GM23338 (cell line): ENCODE results near the gene CHI3L1. TPM values are rescaled to one million over a fixed set of nuclear protein-coding genes. Genes with fewer than 3 reads are reported as not detected.

Experiments used
- ATAC-seq: fragments of 200-7000 bp; cut with Tn5 transposase; 3 replicates; pipeline ENCODE4 v1.9.1; 2020
- DNase-seq: peaks from one replicate; pipeline ENCODE4 v3.0.0-alpha.2; 2015; ENCODE audit warnings: low spot score
- H2AFZ ChIP-seq: fragments of 200-600 bp; sonication (generic); 2 replicates; pipeline ENCODE4 v1.8.0; 2016; ENCODE audit warnings: antibody characterized with exemption, mild to moderate bottlenecking, moderate library complexity
- H3F3A ChIP-seq: fragments of 200-600 bp; sonication (generic); replicated peaks from 2 replicates; pipeline ENCODE4 v1.8.0; 2017; ENCODE audit warnings: antibody characterized with exemption, mixed run types, low read depth
- H3K27ac ChIP-seq: fragments of 200-600 bp; sonication (generic); 2 replicates; pipeline ENCODE4 v1.6.1; 2016; ENCODE audit warnings: low read depth
- H3K27me3 ChIP-seq: fragments of 200-600 bp; sonication (generic); 2 replicates; pipeline ENCODE4 v1.8.0; 2016; ENCODE audit warnings: mild to moderate bottlenecking, mixed run types, moderate library complexity; ENCODE audit not compliant: insufficient read depth
- H3K36me3 ChIP-seq: fragments of 200-600 bp; sonication (generic); 2 replicates; pipeline ENCODE4 v1.8.0; 2016; ENCODE audit warnings: mild to moderate bottlenecking; ENCODE audit not compliant: insufficient read depth
- H3K4me1 ChIP-seq: fragments of 200-600 bp; sonication (generic); 2 replicates; pipeline ENCODE4 v1.8.0; 2016; ENCODE audit warnings: mild to moderate bottlenecking, moderate library complexity; ENCODE audit not compliant: insufficient read depth
- H3K4me2 ChIP-seq: fragments of 200-600 bp; sonication (generic); 2 replicates; pipeline ENCODE4 v1.7.1; 2017; ENCODE audit warnings: mixed run types
- H3K4me3 ChIP-seq: fragments of 200-600 bp; sonication (generic); 2 replicates; pipeline ENCODE4 v1.6.1; 2016; ENCODE audit warnings: mixed run types
- H3K79me2 ChIP-seq: fragments of 200-600 bp; sonication (generic); replicated peaks from 2 replicates; pipeline ENCODE4 v1.8.0; 2017; ENCODE audit warnings: mild to moderate bottlenecking; ENCODE audit not compliant: insufficient read depth
- H3K9me2 ChIP-seq: fragments of 200-600 bp; sonication (generic); 2 replicates; pipeline ENCODE4 v1.8.0; 2017; ENCODE audit not compliant: insufficient read depth
- H4K20me1 ChIP-seq: fragments of 200-600 bp; sonication (generic); replicated peaks from 2 replicates; pipeline ENCODE4 v1.8.0; 2017; ENCODE audit warnings: mild to moderate bottlenecking; ENCODE audit not compliant: insufficient read depth
- H3K27ac Mint-ChIP-seq: 2 replicates; pipeline ENCODE4 v1.8.0; 2020; ENCODE audit warnings: inconsistent platforms, mild to moderate bottlenecking, moderate library complexity, mixed read lengths
- H3K27me3 Mint-ChIP-seq: 3 replicates; pipeline ENCODE4 v1.8.0; 2022; ENCODE audit warnings: low read depth, mild to moderate bottlenecking, moderate library complexity, mixed read lengths, inconsistent platforms; ENCODE audit not compliant: insufficient read depth, poor library complexity
- H3K36me3 Mint-ChIP-seq: 3 replicates; pipeline ENCODE4 v1.8.0; 2021; ENCODE audit warnings: low read depth, mild to moderate bottlenecking, inconsistent platforms, moderate library complexity, mixed read lengths
- H3K4me1 Mint-ChIP-seq: 3 replicates; pipeline ENCODE4 v1.8.0; 2020; ENCODE audit warnings: mild to moderate bottlenecking, inconsistent platforms, mixed read lengths
- H3K4me3 Mint-ChIP-seq: 3 replicates; pipeline ENCODE4 v1.8.0; 2021; ENCODE audit warnings: moderate library complexity, mild to moderate bottlenecking, inconsistent platforms, mixed read lengths
- H3K9me3 Mint-ChIP-seq: 3 replicates; pipeline ENCODE4 v1.8.0; 2020; ENCODE audit warnings: moderate library complexity, mild to moderate bottlenecking, inconsistent platforms, mixed read lengths
- EZH2 ChIP-seq: fragments of 200-600 bp; sonication (generic); IDR thresholded peaks from one replicate; pipeline ENCODE4 v1.8.0; 2017; ENCODE audit warnings: antibody characterized with exemption, mild to moderate bottlenecking, low read depth; ENCODE audit not compliant: unreplicated experiment
- EZH2phosphoT487 ChIP-seq: fragments of 200-600 bp; sonication (generic); IDR thresholded peaks from one replicate; pipeline ENCODE4 v1.8.1; 2018; ENCODE audit warnings: antibody characterized with exemption; ENCODE audit not compliant: unreplicated experiment
- POLR2AphosphoS5 ChIP-seq: IDR thresholded peaks from 2 replicates; pipeline ENCODE4 v1.6.1; 2016; ENCODE audit warnings: antibody characterized with exemption, low read depth
- ZNF114 ChIP-seq: fragments of 250-450 bp; sonication (Bioruptor Pico); IDR thresholded peaks from 2 replicates; pipeline ENCODE4 v1.5.0; 2020; ENCODE audit warnings: mild to moderate bottlenecking, moderate library complexity
- ZNF331 ChIP-seq: fragments of 250-450 bp; sonication (Bioruptor Pico); IDR thresholded peaks from 2 replicates; pipeline ENCODE4 v1.5.0; 2020; ENCODE audit warnings: low read depth, mild to moderate bottlenecking, moderate library complexity
- polyA plus RNA-seq: library from polyadenylated mRNA; unstranded; fragments of >200 nt; fragmentation: Nextera tagmentation; extraction: Ambion mirVana; gene quantifications from 2 replicates; pipeline ENCODE4 v1.2.1, GENCODE V29; 2016
- total RNA-seq: library from RNA; depleted of rRNA; stranded (reverse); fragments of >200 nt; shearing (Covaris generic); gene quantifications from 2 replicates; pipeline ENCODE4 v1.2.3, GENCODE V29; 2014
- TF ChIP-seq, protein P1 (sequence below): IDR thresholded peaks from one replicate; pipeline ENCODE4 v1.6.1; 2018; ENCODE audit warnings: antibody characterized with exemption; ENCODE audit not compliant: unreplicated experiment
- TF ChIP-seq, protein P2 (sequence below): fragments of 250-450 bp; sonication (Bioruptor Pico); IDR thresholded peaks from 2 replicates; pipeline ENCODE4 v1.5.0; 2020; ENCODE audit warnings: mild to moderate bottlenecking, moderate library complexity

Gene CHI3L1
- total and polyA plus RNA-seq, 2 experiments from 2014 or later = 0.76 TPM; not detected in 1

DNA sequence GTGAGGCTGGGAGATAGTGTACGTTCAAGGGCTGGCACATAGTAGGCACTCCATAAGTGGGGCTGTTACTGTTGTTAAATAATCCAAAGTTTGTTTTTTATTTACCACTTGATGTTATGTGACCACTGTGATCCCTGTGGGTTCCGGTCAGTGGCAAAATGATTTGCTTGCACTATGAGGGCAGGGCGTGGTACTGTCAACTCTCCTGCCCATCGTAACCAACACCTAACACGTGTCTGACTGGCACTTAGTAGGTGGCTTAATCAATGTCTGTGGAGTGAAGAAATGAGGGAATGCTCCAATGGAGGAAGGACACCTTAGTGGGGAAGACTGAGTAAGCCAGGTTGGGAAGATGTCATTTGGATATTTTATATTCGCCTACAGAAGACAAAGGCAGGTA is 44.4 kb downstream of the CHI3L1 start:
- H3K27me3 ChIP-seq = no peaks in the 10 kb centered on the region
- ATAC-seq = no peak
- no peak for DNase-seq
- no peak overlapping the region for H3K4me3 ChIP-seq
- TF ChIP-seq, protein P1, sequence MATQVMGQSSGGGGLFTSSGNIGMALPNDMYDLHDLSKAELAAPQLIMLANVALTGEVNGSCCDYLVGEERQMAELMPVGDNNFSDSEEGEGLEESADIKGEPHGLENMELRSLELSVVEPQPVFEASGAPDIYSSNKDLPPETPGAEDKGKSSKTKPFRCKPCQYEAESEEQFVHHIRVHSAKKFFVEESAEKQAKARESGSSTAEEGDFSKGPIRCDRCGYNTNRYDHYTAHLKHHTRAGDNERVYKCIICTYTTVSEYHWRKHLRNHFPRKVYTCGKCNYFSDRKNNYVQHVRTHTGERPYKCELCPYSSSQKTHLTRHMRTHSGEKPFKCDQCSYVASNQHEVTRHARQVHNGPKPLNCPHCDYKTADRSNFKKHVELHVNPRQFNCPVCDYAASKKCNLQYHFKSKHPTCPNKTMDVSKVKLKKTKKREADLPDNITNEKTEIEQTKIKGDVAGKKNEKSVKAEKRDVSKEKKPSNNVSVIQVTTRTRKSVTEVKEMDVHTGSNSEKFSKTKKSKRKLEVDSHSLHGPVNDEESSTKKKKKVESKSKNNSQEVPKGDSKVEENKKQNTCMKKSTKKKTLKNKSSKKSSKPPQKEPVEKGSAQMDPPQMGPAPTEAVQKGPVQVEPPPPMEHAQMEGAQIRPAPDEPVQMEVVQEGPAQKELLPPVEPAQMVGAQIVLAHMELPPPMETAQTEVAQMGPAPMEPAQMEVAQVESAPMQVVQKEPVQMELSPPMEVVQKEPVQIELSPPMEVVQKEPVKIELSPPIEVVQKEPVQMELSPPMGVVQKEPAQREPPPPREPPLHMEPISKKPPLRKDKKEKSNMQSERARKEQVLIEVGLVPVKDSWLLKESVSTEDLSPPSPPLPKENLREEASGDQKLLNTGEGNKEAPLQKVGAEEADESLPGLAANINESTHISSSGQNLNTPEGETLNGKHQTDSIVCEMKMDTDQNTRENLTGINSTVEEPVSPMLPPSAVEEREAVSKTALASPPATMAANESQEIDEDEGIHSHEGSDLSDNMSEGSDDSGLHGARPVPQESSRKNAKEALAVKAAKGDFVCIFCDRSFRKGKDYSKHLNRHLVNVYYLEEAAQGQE = no peak
- no peak for TF ChIP-seq EZH2
- TF ChIP-seq EZH2phosphoT487 = no peak
- no peak for TF ChIP-seq ZNF331 (CRISPR knock-in tag)
- TF ChIP-seq ZNF114 (CRISPR knock-in tag) = no peak
- TF ChIP-seq POLR2AphosphoS5 = no peak
- TF ChIP-seq, protein P2, sequence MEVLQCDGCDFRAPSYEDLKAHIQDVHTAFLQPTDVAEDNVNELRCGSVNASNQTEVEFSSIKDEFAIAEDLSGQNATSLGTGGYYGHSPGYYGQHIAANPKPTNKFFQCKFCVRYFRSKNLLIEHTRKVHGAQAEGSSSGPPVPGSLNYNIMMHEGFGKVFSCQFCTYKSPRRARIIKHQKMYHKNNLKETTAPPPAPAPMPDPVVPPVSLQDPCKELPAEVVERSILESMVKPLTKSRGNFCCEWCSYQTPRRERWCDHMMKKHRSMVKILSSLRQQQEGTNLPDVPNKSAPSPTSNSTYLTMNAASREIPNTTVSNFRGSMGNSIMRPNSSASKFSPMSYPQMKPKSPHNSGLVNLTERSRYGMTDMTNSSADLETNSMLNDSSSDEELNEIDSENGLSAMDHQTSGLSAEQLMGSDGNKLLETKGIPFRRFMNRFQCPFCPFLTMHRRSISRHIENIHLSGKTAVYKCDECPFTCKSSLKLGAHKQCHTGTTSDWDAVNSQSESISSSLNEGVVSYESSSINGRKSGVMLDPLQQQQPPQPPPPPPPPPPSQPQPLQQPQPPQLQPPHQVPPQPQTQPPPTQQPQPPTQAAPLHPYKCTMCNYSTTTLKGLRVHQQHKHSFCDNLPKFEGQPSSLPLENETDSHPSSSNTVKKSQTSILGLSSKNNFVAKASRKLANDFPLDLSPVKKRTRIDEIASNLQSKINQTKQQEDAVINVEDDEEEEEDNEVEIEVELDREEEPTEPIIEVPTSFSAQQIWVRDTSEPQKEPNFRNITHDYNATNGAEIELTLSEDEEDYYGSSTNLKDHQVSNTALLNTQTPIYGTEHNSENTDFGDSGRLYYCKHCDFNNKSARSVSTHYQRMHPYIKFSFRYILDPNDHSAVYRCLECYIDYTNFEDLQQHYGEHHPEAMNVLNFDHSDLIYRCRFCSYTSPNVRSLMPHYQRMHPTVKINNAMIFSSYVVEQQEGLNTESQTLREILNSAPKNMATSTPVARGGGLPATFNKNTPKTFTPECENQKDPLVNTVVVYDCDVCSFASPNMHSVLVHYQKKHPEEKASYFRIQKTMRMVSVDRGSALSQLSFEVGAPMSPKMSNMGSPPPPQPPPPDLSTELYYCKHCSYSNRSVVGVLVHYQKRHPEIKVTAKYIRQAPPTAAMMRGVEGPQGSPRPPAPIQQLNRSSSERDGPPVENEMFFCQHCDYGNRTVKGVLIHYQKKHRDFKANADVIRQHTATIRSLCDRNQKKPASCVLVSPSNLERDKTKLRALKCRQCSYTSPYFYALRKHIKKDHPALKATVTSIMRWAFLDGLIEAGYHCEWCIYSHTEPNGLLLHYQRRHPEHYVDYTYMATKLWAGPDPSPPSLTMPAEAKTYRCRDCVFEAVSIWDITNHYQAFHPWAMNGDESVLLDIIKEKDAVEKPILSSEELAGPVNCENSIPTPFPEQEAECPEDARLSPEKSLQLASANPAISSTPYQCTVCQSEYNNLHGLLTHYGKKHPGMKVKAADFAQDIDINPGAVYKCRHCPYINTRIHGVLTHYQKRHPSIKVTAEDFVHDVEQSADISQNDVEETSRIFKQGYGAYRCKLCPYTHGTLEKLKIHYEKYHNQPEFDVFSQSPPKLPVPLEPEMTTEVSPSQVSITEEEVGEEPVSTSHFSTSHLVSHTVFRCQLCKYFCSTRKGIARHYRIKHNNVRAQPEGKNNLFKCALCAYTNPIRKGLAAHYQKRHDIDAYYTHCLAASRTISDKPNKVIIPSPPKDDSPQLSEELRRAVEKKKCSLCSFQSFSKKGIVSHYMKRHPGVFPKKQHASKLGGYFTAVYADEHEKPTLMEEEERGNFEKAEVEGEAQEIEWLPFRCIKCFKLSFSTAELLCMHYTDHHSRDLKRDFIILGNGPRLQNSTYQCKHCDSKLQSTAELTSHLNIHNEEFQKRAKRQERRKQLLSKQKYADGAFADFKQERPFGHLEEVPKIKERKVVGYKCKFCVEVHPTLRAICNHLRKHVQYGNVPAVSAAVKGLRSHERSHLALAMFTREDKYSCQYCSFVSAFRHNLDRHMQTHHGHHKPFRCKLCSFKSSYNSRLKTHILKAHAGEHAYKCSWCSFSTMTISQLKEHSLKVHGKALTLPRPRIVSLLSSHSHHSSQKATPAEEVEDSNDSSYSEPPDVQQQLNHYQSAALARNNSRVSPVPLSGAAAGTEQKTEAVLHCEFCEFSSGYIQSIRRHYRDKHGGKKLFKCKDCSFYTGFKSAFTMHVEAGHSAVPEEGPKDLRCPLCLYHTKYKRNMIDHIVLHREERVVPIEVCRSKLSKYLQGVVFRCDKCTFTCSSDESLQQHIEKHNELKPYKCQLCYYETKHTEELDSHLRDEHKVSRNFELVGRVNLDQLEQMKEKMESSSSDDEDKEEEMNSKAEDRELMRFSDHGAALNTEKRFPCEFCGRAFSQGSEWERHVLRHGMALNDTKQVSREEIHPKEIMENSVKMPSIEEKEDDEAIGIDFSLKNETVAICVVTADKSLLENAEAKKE (CRISPR knock-in tag) = no peak
- Mint-ChIP-seq H3K4me1 (peaks cover 29% of the 10 kb centered on the region), H3K27me3 (peaks cover 11% of the 10 kb centered on the region), H3K9me3 (peaks cover 2% of the 10 kb centered on the region; the same call in 1 of the 3 replicates), H3K27ac (no peak overlapping the region), H3K4me3 (no peak overlapping the region), H3K36me3 (no peaks in the 10 kb centered on the region)
- no peak overlapping the region for H2AFZ ChIP-seq
- no peak overlapping the region for H3K27ac ChIP-seq
- peaks cover 9% of the 10 kb centered on the region for H3K4me1 ChIP-seq
- no peak overlapping the region for H3K4me2 ChIP-seq
- no peaks in the 10 kb centered on the region for H4K20me1 ChIP-seq
- H3K79me2 ChIP-seq = no peaks in the 10 kb centered on the region
- no peaks in the 10 kb centered on the region for H3K9me2 ChIP-seq
- no peaks in the 10 kb centered on the region for H3F3A ChIP-seq
- no peaks in the 10 kb centered on the region for H3K36me3 ChIP-seq
